ENCODE measurements around the gene DCAF6.

DNA sequence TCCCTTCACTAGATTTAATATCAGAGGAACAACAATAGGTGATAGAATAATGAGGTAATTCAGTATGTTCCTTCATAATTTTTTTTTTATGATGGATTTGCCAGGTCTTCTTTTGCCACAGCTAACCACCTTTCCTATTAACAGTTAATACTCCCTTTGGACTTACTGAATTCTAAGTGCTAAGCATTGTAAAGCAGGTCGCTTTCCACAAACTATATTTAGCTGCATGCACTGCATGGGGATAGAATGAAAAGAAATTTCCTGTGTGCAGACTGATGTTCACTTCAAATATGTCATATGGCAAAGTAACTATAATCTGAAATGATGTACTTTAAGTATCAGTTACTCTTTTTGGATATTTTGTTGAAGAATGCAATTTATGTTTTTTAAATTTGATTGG lies 114.4 kb downstream of the DCAF6 start:
- TF ChIP-seq FOXA1 (IDR thresholded peaks at IDR 0.05), result no peak
- TF ChIP-seq, protein P1, sequence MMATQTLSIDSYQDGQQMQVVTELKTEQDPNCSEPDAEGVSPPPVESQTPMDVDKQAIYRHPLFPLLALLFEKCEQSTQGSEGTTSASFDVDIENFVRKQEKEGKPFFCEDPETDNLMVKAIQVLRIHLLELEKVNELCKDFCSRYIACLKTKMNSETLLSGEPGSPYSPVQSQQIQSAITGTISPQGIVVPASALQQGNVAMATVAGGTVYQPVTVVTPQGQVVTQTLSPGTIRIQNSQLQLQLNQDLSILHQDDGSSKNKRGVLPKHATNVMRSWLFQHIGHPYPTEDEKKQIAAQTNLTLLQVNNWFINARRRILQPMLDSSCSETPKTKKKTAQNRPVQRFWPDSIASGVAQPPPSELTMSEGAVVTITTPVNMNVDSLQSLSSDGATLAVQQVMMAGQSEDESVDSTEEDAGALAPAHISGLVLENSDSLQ (IDR thresholded peaks at IDR 0.05), result no peak
- TF ChIP-seq FOXM1 (IDR thresholded peaks at IDR 0.05; ENCODE audit: borderline replicate concordance), result no peak
- TF ChIP-seq SP1 (IDR thresholded peaks at IDR 0.05), result no peak
- no peak for TF ChIP-seq BHLHE40 (IDR thresholded peaks at IDR 0.05; ENCODE audit: borderline replicate concordance)
- no peak for TF ChIP-seq NFRKB (IDR thresholded peaks at IDR 0.05)
- no peak for TF ChIP-seq TARDBP (IDR thresholded peaks at IDR 0.05)
- no peak for TF ChIP-seq LEF1 (IDR thresholded peaks at IDR 0.05; ENCODE audit: borderline replicate concordance)
- TF ChIP-seq SUZ12 (IDR thresholded peaks at IDR 0.05), result no peak
- TF ChIP-seq FOXK2 (IDR thresholded peaks at IDR 0.05), result no peak
- no peak for TF ChIP-seq ELF4 (IDR thresholded peaks at IDR 0.05)
- TF ChIP-seq ARNT (IDR thresholded peaks at IDR 0.05), result no peak
- no peak for TF ChIP-seq CTBP1 (IDR thresholded peaks at IDR 0.05; ENCODE audit: borderline replicate concordance)

Data from HEK293T (cell line).